Suprapubic skin (tissue), 4 donors: ENCODE results near the gene FOXM1. TPM values are rescaled to one million over a fixed set of nuclear protein-coding genes. Genes with fewer than 3 reads are reported as not detected.

Experiments
- DNase-seq, 2 donors: peaks; one replicate each; pipeline ENCODE4 v3.0.0-alpha.2; 2019; ENCODE audit warnings: low spot score in 2 of 2
- H3K27ac ChIP-seq: fragments of 200-600 bp; sonication (generic); one replicate; pipeline ENCODE4 v1.5.1; 2019
- H3K27me3 ChIP-seq: fragments of 200-600 bp; sonication (generic); one replicate; pipeline ENCODE4 v1.5.1; 2019
- H3K36me3 ChIP-seq: fragments of 200-600 bp; sonication (generic); one replicate; pipeline ENCODE4 v1.5.1; 2019
- H3K4me1 ChIP-seq: fragments of 200-600 bp; sonication (generic); one replicate; pipeline ENCODE4 v1.5.1; 2019
- H3K4me3 ChIP-seq: fragments of 200-600 bp; sonication (generic); one replicate; pipeline ENCODE4 v1.5.1; 2019; ENCODE audit warnings: mild to moderate bottlenecking
- H3K9me3 ChIP-seq: fragments of 200-600 bp; sonication (generic); one replicate; pipeline ENCODE4 v1.5.1; 2019
- CTCF ChIP-seq, 2 donors: fragments of 200-600 bp in 1 of 2; fragments of 450-650 bp in 1 of 2; sonication (generic) in 1 of 2; IDR thresholded peaks; one replicate each; pipeline ENCODE4 v1.5.1; 2016 to 2019; ENCODE audit warnings: antibody characterized with exemption in 2 of 2, mild to moderate bottlenecking in 1 of 2, moderate library complexity in 1 of 2
- EP300 ChIP-seq: sonication (generic); formaldehyde crosslinking; IDR thresholded peaks from one replicate; pipeline ENCODE4 v1.6.1; 2017; ENCODE audit warnings: antibody characterized with exemption
- POLR2A ChIP-seq, 2 donors: fragments of 450-650 bp; IDR thresholded peaks; one replicate each; pipeline ENCODE4 v1.6.1; 2017; ENCODE audit warnings: antibody characterized with exemption in 2 of 2, mild to moderate bottlenecking in 2 of 2, moderate library complexity in 2 of 2
- POLR2AphosphoS5 ChIP-seq, 3 donors: sonication (generic); formaldehyde crosslinking; IDR thresholded peaks; one replicate each; pipeline ENCODE4 v1.6.1; 2017; ENCODE audit warnings: antibody characterized with exemption in 3 of 3
- WGBS: methylation state at CpG from one replicate; pipeline ENCODE4 v1.1.5; 2018; 5-methylcytosine and 5-hydroxymethylcytosine counted together
- total RNA-seq, 4 donors: library from RNA; depleted of rRNA; stranded (reverse); fragments of >200 nt; gene quantifications; one replicate each; pipeline ENCODE4 v1.1.0, GENCODE V29; 2016

The FOXM1 gene
- total RNA-seq, 4 donors from 2014 or later, result 4.1 to 9.2 (median 7.1) TPM

- Histone ChIP-seq H3K36me3 (peaks cover 17% of the 10 kb centered on the region), H3K9me3 (no peaks in the 10 kb centered on the region), H3K27ac (no peak overlapping the region), H3K4me1 (no peaks in the 10 kb centered on the region), H3K27me3 (no peaks in the 10 kb centered on the region), H3K4me3 (no peak overlapping the region)
- 27% methylated on average over 11 of the region's 11 CpGs for WGBS
- TF ChIP-seq EP300 (no peak), CTCF (IDR thresholded peaks at IDR 0.05) (peak; percentile 66 to 89)
- DNase-seq, result peak; percentile 83 to 87
Observed at GRCh38 chr12:2853626-2854025, 23.3 kb downstream of the FOXM1 start.

GRCh38 chr12:2851931-2852330 lies 25.0 kb downstream of the FOXM1 start:
- H3K9me3 ChIP-seq, result no peaks in the 10 kb centered on the region
- no peak overlapping the region for H3K4me3 ChIP-seq
- H3K27ac ChIP-seq, result no peak overlapping the region
- 91% methylated on average over 3 of the region's 3 CpGs for WGBS
- TF ChIP-seq POLR2A (IDR thresholded peaks at IDR 0.05) (no peak), EP300 (no peak), CTCF (IDR thresholded peaks at IDR 0.05) (no peak), POLR2AphosphoS5 (IDR thresholded peaks at IDR 0.05) (no peak)
- H3K4me1 ChIP-seq, result no peaks in the 10 kb centered on the region
- DNase-seq, result no peak
- no peaks in the 10 kb centered on the region for H3K27me3 ChIP-seq
- peaks cover 9% of the 10 kb centered on the region for H3K36me3 ChIP-seq

GRCh38 chr12:2845280-2845679 lies 31.7 kb downstream of the FOXM1 start:
- H3K36me3 ChIP-seq, result peaks cover 34% of the 10 kb centered on the region
- H3K4me1 ChIP-seq, result peaks cover 3% of the 10 kb centered on the region
- TF ChIP-seq CTCF (IDR thresholded peaks at IDR 0.05) (no peak), POLR2A (IDR thresholded peaks at IDR 0.05) (no peak), EP300 (no peak), POLR2AphosphoS5 (IDR thresholded peaks at IDR 0.05) (no peak)
- no peaks in the 10 kb centered on the region for H3K9me3 ChIP-seq
- WGBS, result 38% methylated on average over 6 of the region's 6 CpGs
- H3K4me3 ChIP-seq, result no peak overlapping the region
- DNase-seq, result no peak
- H3K27me3 ChIP-seq, result no peaks in the 10 kb centered on the region
- no peak overlapping the region for H3K27ac ChIP-seq

GRCh38 chr12:2844786-2845185 lies 32.2 kb downstream of the FOXM1 start:
- 85% methylated on average over 9 of the region's 9 CpGs for WGBS
- Histone ChIP-seq H3K9me3 (no peaks in the 10 kb centered on the region), H3K4me1 (peaks cover 3% of the 10 kb centered on the region), H3K36me3 (peaks cover 31% of the 10 kb centered on the region), H3K27me3 (no peaks in the 10 kb centered on the region), H3K27ac (no peak overlapping the region), H3K4me3 (no peak overlapping the region)
- DNase-seq, result no peak
- TF ChIP-seq EP300 (no peak), POLR2A (IDR thresholded peaks at IDR 0.05) (no peak), POLR2AphosphoS5 (IDR thresholded peaks at IDR 0.05) (no peak)

GRCh38 chr12:2842948-2843347 lies 34.0 kb downstream of the FOXM1 start:
- Histone ChIP-seq H3K4me1 (peaks cover 3% of the 10 kb centered on the region), H3K36me3 (peaks cover 29% of the 10 kb centered on the region), H3K27ac (no peak overlapping the region), H3K9me3 (no peaks in the 10 kb centered on the region), H3K27me3 (no peaks in the 10 kb centered on the region), H3K4me3 (no peak overlapping the region)
- DNase-seq, result no peak
- TF ChIP-seq CTCF (IDR thresholded peaks at IDR 0.05) (no peak), POLR2AphosphoS5 (IDR thresholded peaks at IDR 0.05) (no peak), EP300 (no peak), POLR2A (IDR thresholded peaks at IDR 0.05) (no peak)
- WGBS, result 79% methylated on average over 5 of the region's 5 CpGs

- Histone ChIP-seq H3K4me3 (no peak overlapping the region), H3K27ac (no peak overlapping the region), H3K4me1 (peaks cover 3% of the 10 kb centered on the region), H3K36me3 (peaks cover 29% of the 10 kb centered on the region), H3K27me3 (no peaks in the 10 kb centered on the region), H3K9me3 (no peaks in the 10 kb centered on the region)
- no peak for TF ChIP-seq CTCF (IDR thresholded peaks at IDR 0.05)
- no peak for TF ChIP-seq POLR2A (IDR thresholded peaks at IDR 0.05)
- no peak for TF ChIP-seq EP300
- no peak for TF ChIP-seq POLR2AphosphoS5 (IDR thresholded peaks at IDR 0.05)
- WGBS, result 56% methylated on average over 9 of the region's 9 CpGs
- DNase-seq, result no peak
Observed at GRCh38 chr12:2841056-2841650, 35.8 kb downstream of the FOXM1 start.
